ENCODE results near the gene LRPAP1. TPM values are rescaled to one million over a fixed set of nuclear protein-coding genes. Genes with fewer than 3 reads are reported as not detected.

LRPAP1 gene
- total RNA-seq, 4 donors from 2014 or later, result 76.6 to 166 (median 126) TPM

DNA sequence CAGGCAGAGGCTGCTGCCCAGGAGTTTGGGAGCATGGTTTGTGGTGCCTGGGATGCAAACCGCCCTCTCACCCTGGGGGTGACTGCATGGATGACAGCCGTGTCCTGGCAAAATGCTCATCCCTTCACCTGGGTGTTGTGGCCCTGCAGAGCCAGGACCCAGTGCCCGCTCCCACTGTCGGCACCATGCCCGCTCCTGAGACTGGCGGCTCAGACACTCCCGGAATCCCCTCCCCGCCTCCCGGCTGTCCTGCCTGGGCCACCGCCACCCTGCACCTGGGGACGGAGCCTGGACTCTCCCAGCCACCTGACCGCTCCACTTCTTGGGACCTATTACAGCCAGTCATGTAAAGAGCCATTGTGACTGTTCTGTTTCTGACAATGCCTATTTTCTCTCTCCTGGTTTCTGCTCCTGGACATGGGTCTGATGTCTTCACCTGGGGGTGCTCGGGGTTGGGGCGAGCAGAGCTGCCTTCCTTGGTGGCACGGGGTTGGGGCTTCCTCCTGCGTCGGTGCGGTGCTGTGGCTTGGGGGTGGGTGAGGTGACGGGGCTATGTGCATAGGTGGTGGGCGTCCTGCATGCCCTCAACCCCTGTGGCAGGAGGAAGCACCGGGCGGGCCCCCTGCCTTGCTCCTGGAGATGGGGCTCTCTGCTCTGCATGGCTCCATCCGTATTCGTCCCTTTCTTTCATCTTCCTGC lies 30.9 kb downstream of the LRPAP1 start:
- peaks cover 0 to 11% (median 0%) of the 10 kb centered on the region in 4 donors for H3K27me3 ChIP-seq
- 80 to 84% methylated on average over 9 to 20 of the region's 24 CpGs for WGBS, 2 donors
- H3K9me3 ChIP-seq, result no peaks in the 10 kb centered on the region
- peaks cover 5 to 73% (median 9%) of the 10 kb centered on the region in 3 donors for H3K36me3 ChIP-seq
- intact Hi-C loops (cut with DNase I), result no loop called here
- DNase-seq, result no peak
- no peaks in the 10 kb centered on the region for H3K4me1 ChIP-seq
- no peak overlapping the region for H3K27ac ChIP-seq
- H3K4me3 ChIP-seq, result no peak overlapping the region
- TF ChIP-seq, protein P1, sequence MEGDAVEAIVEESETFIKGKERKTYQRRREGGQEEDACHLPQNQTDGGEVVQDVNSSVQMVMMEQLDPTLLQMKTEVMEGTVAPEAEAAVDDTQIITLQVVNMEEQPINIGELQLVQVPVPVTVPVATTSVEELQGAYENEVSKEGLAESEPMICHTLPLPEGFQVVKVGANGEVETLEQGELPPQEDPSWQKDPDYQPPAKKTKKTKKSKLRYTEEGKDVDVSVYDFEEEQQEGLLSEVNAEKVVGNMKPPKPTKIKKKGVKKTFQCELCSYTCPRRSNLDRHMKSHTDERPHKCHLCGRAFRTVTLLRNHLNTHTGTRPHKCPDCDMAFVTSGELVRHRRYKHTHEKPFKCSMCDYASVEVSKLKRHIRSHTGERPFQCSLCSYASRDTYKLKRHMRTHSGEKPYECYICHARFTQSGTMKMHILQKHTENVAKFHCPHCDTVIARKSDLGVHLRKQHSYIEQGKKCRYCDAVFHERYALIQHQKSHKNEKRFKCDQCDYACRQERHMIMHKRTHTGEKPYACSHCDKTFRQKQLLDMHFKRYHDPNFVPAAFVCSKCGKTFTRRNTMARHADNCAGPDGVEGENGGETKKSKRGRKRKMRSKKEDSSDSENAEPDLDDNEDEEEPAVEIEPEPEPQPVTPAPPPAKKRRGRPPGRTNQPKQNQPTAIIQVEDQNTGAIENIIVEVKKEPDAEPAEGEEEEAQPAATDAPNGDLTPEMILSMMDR (IDR thresholded peaks at IDR 0.05), result no peak
- TF ChIP-seq POLR2A (IDR thresholded peaks at IDR 0.05), result no peak

DNA sequence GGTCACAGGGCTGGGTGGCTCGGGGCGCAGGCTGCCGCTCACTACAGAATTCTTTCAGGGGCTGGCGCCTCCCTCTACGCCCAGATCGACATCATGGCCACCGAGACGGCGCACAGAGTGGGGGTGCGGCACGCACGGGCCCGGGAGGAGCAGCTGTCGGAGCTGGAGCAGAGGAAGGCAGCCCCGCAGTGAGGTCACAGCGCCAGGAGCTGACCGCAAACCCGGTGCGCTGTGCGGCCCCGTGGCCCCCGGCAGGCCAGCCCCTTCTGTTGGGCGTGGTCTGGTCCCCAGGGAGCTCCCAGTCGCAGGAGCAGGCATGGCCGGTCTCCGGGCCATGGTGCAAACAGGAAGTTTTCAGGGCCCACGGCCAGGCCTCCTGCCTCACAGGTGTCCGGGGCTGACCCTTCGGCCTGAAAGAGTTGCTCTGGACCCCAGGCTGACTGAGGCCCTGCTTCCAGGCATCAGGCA lies 31.6 kb downstream of the LRPAP1 start:
- WGBS, 2 donors, result 80 to 95% methylated on average over 2 to 11 of the region's 29 CpGs

DNA sequence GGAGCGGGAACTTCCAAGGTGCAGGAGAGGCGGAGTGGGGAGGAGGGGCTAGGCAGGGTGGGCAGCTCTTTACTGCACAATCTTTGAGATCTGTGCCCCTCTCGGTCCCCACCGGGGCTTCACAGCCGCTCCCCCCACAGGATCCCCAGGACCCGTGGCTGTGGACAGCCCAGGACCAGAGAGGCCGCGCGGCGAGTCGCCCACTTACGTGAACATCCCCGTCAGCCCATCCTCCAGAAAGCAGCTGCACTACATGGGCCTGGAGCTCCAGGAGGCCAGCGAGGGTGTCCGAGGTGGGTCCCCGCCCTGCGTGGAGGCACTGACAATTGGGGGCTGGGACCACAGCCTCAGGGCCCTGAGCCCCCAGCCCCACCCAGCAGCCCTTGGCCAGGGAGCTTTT lies 32.1 kb downstream of the LRPAP1 start:
- Histone ChIP-seq H3K27me3 (peaks cover 0 to 22% (median 0%) of the 10 kb centered on the region in 4 donors), H3K36me3 (peaks cover under 1 to 61% (median 3%) of the 10 kb centered on the region in 3 donors), H3K9me3 (no peaks in the 10 kb centered on the region), H3K4me3 (no peak overlapping the region), H3K4me1 (no peaks in the 10 kb centered on the region), H3K27ac (no peak overlapping the region)
- intact Hi-C loops (cut with DNase I), result no loop called here
- TF ChIP-seq POLR2A (IDR thresholded peaks at IDR 0.05), result no peak
- TF ChIP-seq, protein P1 (IDR thresholded peaks at IDR 0.05), result no peak
- 100% methylated on average over 1 to 2 of the region's 17 CpGs for WGBS, 2 donors
- DNase-seq, result no peak

More for the DNA sequence above, 31.6 kb downstream of the LRPAP1 start:
- no peak overlapping the region for H3K27ac ChIP-seq
- TF ChIP-seq, protein P1 (IDR thresholded peaks at IDR 0.05), result no peak
- TF ChIP-seq POLR2A (IDR thresholded peaks at IDR 0.05), result no peak
- peaks cover 0 to 17% (median 0%) of the 10 kb centered on the region in 4 donors for H3K27me3 ChIP-seq
- DNase-seq, result no peak
- no peak overlapping the region for H3K4me3 ChIP-seq
- intact Hi-C loops (cut with DNase I), result no loop called here
- no peaks in the 10 kb centered on the region for H3K4me1 ChIP-seq
- peaks cover 4 to 67% (median 5%) of the 10 kb centered on the region in 3 donors for H3K36me3 ChIP-seq
- H3K9me3 ChIP-seq, result no peaks in the 10 kb centered on the region

DNA sequence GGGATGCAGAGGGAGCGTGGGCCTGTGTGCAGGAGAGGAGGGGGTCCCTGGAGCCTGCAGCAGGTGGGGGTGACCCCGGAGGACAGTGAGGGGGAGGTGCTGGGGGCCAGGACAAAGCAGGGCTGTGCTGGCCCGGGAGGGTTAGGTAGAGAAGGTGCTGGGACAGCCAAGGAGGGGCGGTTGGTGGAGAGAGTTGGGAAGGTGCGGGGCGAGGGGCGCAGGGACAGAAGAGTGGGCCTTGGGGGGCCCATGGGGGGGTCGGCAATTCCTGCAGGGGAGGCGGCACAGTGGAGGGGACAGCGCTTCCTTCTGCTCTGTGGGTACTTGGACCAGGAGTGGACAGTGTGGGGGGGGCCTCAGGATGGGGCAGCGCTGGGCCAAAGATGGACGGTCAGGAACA lies 32.5 kb downstream of the LRPAP1 start:
- H3K4me3 ChIP-seq, result no peak overlapping the region
- intact Hi-C loops (cut with DNase I), result no loop called here
- H3K4me1 ChIP-seq, result no peaks in the 10 kb centered on the region
- peaks cover 0 to 26% (median 0%) of the 10 kb centered on the region in 4 donors for H3K27me3 ChIP-seq
- no peak for DNase-seq
- H3K36me3 ChIP-seq, result peaks cover 0 to 57% (median 0%) of the 10 kb centered on the region in 3 donors
- no peak overlapping the region for H3K27ac ChIP-seq
- no peaks in the 10 kb centered on the region for H3K9me3 ChIP-seq
- WGBS, 2 donors, result 93% methylated on average over 7 to 9 of the region's 12 CpGs
- TF ChIP-seq, protein P1 (IDR thresholded peaks at IDR 0.05), result no peak
- no peak for TF ChIP-seq POLR2A (IDR thresholded peaks at IDR 0.05)

DNA sequence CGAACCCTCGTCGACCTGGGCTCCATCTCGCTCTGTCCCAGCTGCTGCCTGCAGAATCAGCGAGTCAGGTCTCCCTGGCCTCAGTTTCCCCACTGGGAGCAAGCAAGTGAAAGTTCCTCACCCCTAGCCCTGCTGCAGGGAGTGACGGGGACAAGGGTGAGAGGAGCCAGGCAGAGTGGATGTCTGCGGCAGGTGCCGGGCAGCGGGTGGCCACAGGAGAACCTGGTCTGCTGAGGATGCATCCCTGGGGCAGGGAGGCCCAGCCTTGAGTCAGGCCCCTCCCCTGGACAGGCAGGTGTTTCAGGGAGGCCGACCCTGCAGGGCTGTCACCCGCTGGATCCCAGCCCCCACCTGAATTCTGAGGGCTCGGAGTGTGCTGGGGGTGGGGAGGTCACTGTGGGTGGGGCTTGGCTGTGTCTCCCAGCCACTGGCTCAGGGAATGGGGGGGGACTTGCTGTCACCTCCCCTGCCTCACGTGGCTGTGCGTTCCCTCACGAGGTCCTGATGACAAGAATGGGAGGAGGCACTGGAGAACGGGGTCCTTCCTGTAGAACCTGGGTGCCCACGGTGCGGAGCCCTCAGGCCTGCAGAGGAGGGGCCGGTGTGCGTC lies 33.2 kb downstream of the LRPAP1 start:
- 73% methylated on average over 8 of the region's 20 CpGs; no CpG with 5 or more reads in 1 of the 2 donors for WGBS, 2 donors
- H3K27me3 ChIP-seq, result peaks cover 0 to 34% (median 0%) of the 10 kb centered on the region in 4 donors
- intact Hi-C loops (cut with DNase I), result no loop called here

More for the DNA sequence above, 33.2 kb downstream of the LRPAP1 start:
- TF ChIP-seq, protein P1 (IDR thresholded peaks at IDR 0.05), result no peak
- no peak for TF ChIP-seq POLR2A (IDR thresholded peaks at IDR 0.05)
- Histone ChIP-seq H3K9me3 (no peaks in the 10 kb centered on the region), H3K4me3 (no peak overlapping the region), H3K27ac (no peak overlapping the region), H3K4me1 (no peaks in the 10 kb centered on the region), H3K36me3 (peaks cover 0 to 52% (median 0%) of the 10 kb centered on the region in 3 donors)
- no peak for DNase-seq

All from esophagus squamous epithelium (tissue), 5 donors.